Fibroblast of villous mesenchyme (primary cell): ENCODE measurements around the gene BST2. TPM values are rescaled to one million over a fixed set of nuclear protein-coding genes. Genes with fewer than 3 reads are reported as not detected.

Experiments used
- DNase-seq: peaks from one replicate; pipeline ENCODE4 v3.0.0-alpha.2; 2010; ENCODE audit warnings: low read depth
- H3K4me3 ChIP-seq: 2 replicates; pipeline ENCODE4 v1.5.1; 2011; ENCODE audit warnings: low read depth, mild to moderate bottlenecking, low read length
- total RNA-seq: library from RNA; depleted of rRNA; stranded (reverse); fragments of >200 nt; gene quantifications from 2 replicates; pipeline ENCODE4 v1.2.3, GENCODE V29; 2012
- TF ChIP-seq, protein P1 (sequence below): IDR thresholded peaks from 2 replicates; pipeline ENCODE4 v1.5.1; 2012; ENCODE audit warnings: low read depth, mild to moderate bottlenecking, low read length; ENCODE audit not compliant: insufficient read depth

The BST2 gene
- total RNA-seq, 1 donor = 7.8 TPM

DNA sequence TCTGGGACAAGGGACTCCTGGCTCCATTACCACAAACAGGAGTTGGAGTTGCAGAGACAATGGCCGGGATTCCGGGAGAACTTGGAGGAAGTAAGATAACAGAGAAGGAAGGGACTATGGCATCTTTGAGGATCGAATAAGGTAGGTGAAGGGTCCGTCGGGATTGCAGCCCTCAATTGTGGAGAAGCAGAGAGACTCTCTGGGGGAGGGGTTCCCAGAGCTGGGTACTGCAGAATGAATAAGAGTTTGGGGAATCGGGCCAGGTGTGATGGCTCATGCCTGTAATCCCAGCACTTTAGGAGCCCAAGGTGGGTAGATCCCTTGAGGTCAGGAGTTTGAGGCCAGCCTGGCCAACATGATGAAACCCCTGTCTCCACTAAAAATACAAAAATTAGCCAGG, 3.8 kb downstream of the BST2 start:
- DNase-seq = no peak
- TF ChIP-seq, protein P1, sequence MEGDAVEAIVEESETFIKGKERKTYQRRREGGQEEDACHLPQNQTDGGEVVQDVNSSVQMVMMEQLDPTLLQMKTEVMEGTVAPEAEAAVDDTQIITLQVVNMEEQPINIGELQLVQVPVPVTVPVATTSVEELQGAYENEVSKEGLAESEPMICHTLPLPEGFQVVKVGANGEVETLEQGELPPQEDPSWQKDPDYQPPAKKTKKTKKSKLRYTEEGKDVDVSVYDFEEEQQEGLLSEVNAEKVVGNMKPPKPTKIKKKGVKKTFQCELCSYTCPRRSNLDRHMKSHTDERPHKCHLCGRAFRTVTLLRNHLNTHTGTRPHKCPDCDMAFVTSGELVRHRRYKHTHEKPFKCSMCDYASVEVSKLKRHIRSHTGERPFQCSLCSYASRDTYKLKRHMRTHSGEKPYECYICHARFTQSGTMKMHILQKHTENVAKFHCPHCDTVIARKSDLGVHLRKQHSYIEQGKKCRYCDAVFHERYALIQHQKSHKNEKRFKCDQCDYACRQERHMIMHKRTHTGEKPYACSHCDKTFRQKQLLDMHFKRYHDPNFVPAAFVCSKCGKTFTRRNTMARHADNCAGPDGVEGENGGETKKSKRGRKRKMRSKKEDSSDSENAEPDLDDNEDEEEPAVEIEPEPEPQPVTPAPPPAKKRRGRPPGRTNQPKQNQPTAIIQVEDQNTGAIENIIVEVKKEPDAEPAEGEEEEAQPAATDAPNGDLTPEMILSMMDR = no peak
- no peak overlapping the region for H3K4me3 ChIP-seq

DNA sequence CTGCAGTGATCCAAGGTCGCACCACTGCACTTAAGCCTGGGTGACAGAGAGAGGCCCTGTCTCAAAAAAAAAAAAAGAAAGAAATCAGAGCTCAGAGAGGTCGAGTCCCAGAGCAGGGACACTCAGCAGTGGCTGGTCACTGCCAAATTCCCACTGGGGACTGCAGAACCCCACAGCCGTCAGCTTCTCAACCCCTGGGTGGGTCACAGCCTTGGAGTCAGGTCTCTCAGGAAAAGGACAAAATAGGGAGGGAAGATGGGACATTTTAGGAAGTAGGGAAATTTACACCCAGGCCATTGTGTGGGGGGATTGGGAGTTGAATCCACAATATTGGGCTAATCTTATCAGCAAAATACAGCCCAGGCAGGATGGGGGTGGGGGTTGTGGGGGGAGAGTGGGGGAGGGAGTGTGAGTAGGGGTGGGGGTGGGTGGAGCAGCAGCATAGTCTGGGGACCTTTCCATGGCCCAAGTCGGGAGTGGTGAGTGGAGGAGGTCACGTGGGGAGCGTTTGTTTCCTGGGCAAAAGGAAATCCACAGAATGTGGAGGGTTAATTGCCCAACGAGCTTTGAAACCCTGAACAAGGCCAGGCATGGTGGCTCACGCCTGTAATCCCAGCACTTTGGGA, 6.4 kb downstream of the BST2 start:
- no peak for DNase-seq
- TF ChIP-seq, protein P1 = no peak
- no peak overlapping the region for H3K4me3 ChIP-seq

DNA sequence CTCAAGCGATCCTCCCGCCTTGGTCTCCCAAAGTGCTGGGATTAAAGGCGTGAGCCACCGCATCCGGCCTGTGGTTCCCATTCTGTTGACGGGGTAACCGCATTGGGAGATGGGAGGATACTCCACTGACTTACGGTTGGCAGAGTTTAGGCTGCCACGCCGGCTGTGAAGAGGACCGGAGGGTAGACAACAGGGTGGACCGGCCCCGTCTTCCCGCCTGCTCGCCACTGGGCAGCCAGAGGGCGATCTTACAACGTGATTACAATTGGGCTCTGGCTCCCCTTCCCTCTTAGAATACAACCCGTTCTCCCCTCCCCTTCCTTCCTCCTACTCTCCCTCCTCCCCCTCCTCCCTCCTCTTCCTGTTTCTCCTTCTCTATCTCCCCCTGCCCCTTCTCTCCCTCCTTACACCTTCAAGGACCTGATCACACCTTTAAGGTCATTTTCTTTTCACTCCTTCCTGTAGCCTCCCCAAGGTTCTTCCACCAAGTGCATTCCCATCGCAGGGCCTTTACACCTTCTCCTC, 10.5 kb downstream of the BST2 start:
- TF ChIP-seq, protein P1 = peak; percentile 71
- H3K4me3 ChIP-seq = no peak overlapping the region
- peak; percentile 76 for DNase-seq

DNA sequence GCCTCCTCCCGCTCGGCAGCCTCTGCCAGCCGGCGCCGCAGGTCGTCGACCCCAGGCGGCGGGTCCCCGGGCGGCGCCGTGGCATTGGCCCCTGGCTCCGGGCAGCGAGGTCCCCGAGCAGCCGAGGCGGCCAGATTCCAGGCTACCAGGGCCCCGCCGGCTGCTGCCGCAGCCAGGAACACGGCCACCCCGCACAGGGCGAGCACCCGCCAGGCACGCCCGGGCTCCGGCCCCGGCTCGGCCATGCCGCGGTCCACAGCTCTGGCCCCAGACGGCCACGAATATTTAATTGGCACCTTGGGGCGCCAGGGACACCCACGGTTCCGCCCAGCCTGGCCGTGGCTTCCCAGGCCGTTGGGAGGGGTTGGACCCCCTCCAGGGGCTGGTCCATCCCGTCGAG, 11.5 kb downstream of the BST2 start, which contains the start of gene CCDC194:
Gene CCDC194, minus strand, starts transcription at position 283 of the 400 bp plus-strand sequence. Its CDS starts 38 bp downstream, at position 245.
- H3K4me3 ChIP-seq = no peak within 1 kb of the TSS
- TF ChIP-seq, protein P1 = no peak
- no peak for DNase-seq

DNA sequence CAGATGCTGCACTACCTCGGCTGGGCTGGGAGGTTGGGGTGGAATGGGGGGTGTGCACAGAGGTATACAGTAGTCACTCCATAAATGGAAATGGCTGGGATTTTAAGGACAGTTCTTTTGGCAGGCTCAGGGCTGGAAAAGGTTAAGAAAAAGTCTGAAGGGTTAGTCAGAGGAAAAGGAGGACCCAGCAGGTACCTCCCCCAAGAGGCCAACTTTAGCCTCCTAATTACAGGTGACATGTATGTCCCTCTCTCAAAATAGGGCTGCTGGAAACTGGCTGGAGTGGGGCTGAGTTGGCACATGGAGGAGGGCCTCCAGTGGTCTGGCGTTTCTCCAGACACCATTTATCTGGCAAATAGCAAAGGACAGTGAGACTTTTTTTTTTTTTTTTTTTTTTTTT, 12.4 kb downstream of the BST2 start:
- TF ChIP-seq, protein P1 = no peak
- no peak for DNase-seq
- H3K4me3 ChIP-seq = no peak overlapping the region

DNA sequence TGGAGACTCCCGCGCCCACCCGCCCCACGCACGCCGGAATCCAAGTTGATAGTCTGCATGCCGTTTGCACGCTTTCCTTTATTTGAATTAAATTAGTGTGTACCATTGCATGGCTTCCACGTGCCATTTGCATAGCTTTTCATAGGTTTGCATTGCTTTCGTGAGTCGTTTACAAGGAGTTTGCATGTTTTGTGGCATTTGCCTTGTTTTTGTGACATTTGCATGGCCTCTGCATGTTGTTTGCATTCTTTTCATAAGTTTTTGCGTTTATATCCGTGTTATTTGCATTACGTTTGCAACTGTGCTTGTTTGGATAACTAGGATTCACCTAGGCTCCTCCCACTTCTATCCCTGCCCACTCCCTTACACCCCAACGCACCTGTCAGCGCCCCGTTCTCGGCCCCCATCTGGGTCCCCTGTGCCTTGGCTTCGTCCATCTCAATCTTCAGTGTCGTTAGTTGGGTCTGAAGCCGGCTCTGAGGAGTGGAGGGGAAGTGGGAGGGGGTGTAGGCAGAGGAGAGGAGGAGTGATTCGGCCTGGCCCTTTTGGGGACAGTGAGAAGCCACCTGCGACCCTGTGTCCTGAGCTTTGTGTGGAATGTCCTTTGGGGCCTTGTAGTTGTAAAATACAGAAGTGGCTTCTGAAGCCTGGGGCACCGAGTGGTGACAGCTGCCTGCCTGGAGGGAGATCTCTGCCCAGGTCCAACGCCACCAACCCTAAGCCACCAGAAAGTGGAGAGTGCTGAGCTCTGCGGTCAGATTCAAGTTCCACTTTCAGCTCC, 13.9 kb downstream of the BST2 start:
- peak overlapping the region; percentile 46 for H3K4me3 ChIP-seq
- DNase-seq = no peak
- TF ChIP-seq, protein P1 = no peak
